ENCODE results near the gene ZC3H14.
A peak's percentile ranks its signal among the peaks of the same experiment; 100 is the strongest.

The ZC3H14 gene

DNA sequence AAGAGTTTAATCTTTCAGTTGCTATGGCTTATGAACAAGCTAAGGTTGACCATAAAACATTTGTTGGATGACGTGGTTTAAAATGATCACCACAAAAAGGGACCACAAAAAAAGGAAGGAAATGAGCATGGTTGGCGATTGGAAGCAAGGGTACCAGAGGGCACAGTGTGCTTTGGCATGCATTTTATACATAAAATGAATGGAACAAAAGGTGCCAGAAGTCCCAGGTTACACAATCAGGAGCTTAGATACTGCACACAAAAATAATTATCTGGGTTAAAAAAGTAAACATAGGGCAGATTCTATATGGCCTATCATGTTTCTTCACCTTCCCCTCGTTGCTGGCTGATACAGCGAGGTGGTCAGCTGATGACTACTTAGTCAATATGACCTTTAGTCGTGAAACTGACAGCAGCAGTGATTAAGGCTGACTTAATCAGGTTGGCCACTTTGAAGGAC is 50.7 kb downstream of the ZC3H14 start:
- peak; percentile 33 for DNase-seq

DNA sequence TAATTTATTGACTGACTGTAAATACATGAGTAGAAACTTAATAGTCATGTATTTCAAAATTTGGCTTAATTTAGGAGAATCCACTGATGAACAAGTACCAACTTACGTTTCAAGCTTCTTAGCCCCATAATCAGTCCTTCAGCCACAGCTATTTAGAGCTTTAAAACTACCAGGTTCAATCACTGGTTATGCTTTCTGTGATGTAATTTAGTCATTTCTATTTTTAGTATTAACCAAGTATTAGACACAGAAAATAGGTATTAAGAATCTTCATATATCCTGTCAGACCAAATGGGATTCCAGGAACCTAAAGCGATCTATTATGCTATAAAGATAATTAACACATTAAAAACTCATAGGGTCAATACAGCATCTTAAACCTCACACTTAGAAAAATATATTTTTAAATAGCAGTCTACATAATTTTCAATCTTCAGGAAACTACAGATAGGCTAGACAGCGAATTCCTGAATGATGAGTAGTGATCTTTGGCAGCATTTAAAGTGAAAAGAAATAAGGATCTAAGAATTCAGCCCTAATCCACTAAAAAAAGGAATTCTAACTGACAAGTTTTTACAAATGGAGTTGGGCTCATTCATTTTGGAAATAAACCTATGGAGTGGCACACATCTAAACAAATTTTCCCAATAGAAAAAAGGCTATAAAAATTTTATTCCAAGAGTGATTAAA is 51.5 kb downstream of the ZC3H14 start:
- peak; percentile 82 for DNase-seq

DNA sequence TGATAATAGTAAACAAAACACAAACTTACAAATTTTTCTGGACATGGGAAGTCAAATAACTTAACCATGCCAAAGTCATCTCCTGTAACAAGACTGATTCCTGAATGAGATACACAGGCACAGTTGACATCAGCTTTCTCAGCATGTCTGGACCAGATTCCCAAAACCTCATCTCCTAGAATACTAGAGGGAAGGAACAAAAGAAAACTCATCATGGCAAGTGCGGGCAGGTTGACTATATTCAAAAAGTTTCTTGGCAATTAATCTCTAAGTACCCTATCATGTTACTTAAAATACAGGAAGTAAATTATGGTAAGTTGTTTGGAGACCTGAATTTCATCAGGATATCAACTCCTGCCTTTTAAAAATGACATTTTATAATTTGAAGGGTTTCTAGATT is 53.9 kb downstream of the ZC3H14 start:
- DNase-seq: no peak

DNA sequence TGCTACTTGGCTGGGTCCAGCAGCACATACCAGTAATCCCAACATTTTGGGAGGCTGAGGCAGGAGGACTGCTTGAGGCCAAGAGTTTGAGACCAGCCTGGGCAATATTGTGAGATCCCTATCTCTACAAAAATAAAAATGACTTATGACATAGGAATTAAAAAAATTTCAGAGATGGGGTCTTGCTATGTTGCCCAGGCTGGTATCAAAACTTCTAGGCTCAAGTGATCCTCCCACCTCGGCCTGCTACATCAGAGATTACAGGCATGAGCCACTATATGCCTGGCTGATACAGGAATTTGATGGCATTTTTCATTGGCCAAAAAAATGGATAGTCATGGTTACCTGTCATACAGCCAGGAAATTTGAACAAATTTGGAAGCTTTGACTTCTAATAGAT is 54.6 kb downstream of the ZC3H14 start:
- no peak for DNase-seq

DNA sequence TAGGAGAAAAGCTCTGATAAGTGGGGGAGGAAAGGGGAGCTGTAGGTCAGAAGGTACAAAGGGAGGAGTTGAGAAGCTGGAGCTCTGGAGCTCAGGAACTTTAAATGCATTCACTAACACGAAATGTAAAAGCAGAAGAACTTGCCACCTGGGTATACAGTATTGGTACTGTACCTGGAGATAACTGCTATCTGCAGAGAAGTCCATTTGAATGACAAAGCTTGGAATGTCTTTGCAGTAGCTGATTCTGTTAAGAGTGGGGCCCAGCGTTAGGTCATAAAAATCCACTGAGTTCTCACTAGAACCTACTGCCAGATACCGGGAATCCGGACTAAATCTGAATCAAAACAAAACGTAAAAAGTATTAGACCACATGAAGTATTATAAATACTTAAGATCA is 55.6 kb downstream of the ZC3H14 start:
- no peak for DNase-seq

DNA sequence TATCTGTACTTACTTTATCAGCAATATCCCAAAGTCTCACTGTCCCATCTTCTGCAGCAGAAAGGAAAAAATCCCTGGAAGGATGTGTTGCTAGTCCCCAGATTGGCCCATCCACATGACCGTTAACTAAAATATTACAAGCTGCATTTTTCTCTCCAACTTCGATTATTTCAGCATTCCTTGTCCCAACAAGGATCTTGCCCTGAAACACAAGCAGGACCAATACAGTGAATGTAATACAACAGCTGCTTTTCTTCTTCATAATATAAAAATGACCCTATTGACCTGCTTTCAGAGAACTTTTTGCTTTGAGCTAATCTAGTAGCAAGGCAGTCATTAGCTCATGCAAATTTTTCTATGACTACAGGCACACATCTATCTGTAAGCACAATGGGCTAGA is 58.3 kb downstream of the ZC3H14 start:
- DNase-seq: no peak

DNA sequence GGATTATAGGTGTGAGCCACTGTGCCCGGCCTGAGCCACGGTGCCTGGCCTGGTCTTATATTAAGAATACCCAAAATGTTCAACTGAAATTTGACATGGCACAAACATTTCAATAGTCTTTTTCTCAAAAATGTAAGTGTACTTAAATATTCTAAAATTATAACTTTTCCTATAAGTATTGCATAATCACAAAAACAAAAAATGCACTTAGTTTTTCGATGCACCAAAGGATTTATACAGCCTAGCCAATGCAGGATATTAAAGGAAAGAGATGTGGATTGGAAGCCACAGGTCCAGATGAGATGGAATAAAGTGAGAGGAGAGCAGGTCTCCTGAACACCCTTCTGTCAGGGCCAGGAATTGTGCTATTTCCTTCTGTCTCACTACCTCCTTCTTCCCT is 62.8 kb downstream of the ZC3H14 start:
- DNase-seq: no peak

DNA sequence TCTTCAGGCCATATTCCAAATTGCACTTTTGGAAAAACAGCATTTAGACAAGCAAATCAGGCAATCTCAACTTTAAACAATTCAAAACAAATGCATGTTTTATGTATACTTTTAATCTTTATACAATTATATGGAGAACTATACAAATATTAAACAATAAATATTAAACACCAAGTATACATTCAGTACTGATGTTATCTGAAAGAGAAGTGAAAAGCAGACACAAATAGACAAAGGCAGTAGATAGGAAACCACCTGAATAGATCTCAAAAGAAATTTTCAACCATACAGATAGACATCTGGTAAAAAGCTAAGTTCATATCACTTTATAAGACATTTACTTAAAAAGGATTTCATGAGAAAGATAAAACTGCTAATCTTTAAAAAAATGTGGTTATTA is 65.2 kb downstream of the ZC3H14 start:
- DNase-seq: no peak

DNA sequence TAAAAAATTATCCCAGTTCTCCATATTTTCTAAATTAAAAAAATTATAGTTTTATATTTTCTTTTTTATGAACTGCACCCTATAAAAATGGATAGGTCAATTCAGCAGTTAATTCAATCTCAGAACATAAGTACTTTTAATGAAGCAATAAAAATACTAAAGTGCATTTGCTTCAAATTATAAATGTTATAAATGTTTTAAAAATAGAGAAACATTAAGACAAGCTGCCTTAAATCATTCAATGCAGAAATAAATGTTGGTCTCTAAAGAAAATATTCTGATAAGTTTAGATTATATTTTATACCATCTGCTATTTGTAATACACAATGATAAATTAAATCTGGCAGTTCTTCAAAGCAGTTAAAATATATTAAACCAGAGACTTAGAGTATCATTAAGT is 65.6 kb downstream of the ZC3H14 start:
- DNase-seq: no peak

DNA sequence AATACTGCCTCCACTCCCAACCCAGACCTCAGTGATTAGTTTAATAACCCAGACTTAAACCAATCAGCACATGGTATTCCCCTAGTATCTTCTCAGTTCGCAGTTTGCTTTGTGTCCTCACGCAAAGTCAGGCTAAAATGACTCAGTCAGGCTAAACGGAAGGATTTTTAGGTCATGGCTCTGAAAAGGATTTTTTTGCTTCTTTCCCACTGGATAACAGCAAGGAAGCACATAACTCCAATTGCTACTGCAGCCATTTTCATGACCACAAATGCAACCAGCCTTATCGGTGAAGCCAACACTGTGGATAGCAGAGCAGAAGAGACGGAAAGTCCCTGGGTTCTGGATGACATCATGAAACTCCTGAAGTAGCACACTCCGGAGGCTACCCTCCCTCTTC is 67.7 kb downstream of the ZC3H14 start:
- DNase-seq: peak; percentile 37

DNA sequence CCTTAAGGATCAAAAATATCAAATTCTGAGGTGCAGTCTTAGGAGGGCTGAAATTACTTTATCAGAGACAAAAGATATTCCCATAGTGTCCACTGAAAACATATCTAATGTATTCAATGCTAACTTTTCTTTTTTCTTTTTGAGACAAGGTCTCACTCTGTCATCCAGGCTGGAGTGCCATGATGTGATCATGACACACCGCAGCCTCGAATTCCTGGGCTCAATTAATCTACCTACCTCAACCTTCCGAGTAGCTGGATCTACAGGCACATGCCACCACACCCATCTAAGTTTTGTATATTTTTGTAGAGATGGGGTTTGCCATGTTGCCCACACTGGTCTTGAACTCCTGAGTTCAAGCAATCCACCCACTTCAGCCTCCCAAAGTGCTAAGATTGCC is 68.3 kb downstream of the ZC3H14 start:
- DNase-seq: no peak

DNA sequence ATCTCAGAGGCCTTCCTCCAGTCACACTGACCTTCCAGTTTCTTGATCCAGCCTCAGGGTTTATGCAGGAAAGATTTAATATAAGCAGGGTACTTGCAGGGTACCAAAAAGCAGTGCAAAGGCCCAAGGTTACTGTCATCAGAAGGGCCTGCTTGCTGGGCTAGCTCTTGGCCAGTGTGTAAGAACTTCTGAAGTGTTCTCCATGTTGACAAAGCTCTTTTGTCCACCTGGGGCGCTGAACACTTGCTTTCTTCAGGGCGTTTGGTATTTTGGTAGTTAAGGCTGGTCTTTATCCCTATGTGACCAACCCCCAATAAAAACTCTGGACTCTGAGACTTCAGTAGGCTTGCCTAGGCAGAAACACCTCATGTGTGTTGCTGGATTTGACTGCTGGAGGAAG is 69.7 kb downstream of the ZC3H14 start:
- DNase-seq: no peak

DNA sequence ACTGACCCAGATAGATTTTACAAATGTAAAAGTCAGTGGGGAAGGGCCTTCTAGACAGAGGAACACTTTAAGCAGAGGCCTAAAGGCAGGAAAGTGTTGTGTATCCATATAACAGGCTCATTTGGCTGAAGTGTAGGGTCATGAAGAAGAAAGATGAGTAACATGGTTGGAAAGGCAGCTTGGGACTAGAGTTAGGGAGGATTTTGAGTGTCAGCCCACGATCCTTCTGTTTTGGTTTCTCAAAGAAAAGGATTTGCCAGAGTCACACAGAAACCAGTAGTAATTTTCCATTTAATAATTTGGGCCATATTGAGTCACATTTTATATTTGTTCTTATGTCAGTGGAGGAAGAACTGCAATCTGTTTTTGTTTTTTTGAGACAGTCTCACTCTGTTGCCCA is 76.4 kb downstream of the ZC3H14 start:
- DNase-seq: no peak

DNA sequence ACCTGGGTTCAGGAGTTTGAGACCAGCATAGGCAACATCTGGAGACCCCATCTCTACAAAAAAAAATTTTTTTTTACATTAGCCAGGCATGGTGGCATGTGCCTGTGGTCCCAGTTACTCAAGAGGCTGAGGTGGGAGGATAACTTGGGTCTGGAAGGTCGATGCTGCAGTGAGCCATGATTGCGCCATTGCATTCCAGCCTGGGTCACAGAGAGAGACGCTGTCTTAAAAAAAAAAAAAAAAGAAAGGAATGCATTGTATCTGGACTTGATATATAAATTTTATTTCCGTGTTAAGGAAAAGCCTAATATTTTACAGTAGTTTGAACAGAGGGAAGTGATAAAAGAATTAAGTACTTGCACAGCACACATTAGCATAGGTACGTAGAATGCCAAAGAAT is 97.2 kb downstream of the ZC3H14 start:
- DNase-seq: peak; percentile 33

DNA sequence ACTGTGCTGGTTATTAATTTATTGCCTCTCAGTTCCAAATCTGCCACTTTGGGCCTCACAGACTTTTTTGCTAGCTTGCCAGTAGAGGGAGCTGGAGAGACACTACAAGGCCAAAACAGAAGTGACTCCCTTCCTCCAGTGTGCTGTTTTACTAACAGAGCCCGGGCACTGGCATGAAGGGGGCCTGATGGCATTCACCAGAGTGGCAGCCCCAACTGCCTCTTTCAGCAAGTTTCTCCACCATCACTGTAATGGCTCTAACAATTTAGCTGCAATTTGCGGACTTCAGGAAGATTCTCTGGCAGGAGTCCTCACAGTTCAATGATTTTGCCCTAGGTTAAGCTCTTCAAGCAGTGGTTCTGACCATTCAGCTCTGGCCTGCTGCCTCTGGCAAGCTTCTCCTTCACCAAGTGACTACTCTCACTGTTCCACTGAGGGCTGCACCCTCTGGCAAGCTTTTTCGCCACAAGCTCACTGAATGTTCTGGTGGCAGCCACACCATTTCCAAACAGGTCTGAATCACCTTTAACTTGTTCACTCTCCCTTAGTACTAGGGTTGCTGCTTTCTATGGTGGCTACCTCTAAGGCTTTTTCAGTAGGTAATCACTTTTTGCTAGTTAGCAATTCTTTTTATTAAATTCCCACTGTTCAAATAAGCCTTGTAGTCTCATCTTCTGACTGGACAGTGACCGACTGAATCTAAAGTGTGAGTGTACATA is 104.9 kb downstream of the ZC3H14 start:
- DNase-seq: peak; percentile 72

DNA sequence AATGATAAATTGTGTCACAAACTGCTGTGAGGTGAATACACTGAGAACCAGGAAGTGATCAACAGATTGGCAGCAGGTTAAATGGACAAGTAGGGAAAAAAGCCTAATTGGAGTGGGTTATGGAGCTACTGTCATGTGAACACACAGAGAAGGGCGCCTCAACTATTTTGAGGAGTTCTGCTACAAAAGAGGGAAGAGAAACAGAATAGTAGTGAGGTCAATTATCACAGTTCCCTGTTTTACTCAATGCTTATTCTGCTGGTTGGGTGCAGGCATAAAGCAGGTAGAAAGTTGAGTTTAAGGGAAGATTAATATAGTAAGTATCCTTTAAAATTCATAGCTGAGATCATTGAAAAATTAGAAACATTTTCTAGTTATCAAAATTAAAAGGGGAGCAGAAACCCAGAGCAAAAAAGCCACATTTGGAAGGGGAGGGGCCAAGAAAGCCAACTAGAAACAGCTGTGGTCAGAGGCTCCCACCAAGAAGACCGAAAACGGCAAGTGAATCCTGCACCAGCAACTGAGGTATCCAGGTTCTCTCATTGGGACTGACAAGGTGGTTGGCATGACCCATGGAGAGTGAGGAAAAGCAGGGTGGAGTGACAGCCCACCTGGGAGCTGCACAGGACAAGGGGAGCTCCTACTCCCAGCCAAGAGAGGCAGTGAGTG is 105.7 kb downstream of the ZC3H14 start:
- DNase-seq: no peak

DNA sequence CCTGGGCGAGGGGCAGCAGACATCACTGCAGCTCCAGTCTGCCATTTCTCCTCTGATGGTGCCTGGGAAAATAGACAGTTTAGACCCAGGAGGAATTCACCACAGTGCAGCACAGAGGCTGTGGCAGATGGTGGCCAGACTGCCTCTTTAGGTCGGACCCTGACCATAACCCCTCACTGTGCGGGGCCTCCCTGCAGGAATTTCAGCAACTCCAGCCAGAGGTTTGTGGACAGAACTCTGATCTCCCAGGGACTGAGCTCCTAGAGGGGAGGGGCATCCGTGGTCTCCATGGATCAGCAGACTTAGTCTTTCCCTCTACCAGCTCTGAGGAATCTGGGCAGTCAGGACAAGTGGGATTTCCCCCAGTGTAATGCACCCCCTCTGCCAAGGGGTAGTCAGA is 106.5 kb downstream of the ZC3H14 start:
- no peak for DNase-seq

Data from fibroblast of skin of right biceps (primary cell).